ACHN (cell line): ENCODE measurements around the gene BCAS3.

Experiments
- DNase-seq: peaks from one replicate; pipeline ENCODE4 v3.0.0-alpha.2; 2015
- in situ Hi-C: cut with HindIII; loops from 2 replicates; pipeline ENCODE4 v1.10.0; 2017; ENCODE audit warnings: low sequenced_read_pairs, low pct_ligation_motif_present, low pct_unique_long_range_greater_than_20kb

The BCAS3 gene

DNA sequence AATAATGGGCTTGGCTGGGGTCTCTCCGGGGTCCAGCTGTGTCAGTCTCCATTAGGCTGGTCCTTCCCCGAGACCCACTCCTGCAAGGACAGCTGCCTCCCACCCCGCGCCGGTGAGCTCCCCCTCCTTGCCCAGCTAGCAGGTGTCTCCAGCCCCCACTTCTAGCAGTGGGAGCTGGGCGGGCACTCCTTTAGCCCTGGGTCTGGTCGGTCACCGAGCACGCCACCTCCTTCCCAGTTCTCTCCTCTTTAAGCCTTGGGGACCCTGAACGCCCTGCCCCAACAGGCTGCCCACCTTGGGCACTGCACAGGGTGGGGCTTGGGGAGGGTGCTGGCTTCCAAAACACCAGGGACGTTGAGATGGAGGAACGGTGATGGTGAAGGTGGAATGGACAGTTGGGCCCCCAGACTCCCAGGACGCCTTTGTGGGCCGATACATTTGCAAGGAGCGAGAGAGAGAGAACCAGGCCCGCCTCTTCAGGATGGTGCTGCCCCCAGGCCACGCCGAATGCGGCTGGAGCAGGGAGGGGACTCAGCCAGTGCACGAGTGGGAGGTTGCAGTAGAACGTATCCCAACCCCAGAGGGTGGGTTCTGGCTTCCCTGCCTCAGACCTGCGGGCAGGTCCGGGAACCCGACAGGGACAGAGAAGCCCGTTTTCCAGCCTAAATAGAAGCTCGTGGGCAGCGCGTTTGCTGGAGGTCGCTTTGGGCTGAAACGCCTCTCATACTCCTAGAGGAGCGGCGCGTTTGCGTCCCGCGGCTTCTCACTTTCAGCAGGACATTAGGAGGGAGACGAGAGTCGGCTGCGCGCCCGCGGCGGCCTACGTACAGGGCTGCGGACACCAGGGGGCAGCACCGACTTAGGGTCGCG lies 732.7 kb downstream of the BCAS3 start:
- DNase-seq, result peak; percentile 93

DNA sequence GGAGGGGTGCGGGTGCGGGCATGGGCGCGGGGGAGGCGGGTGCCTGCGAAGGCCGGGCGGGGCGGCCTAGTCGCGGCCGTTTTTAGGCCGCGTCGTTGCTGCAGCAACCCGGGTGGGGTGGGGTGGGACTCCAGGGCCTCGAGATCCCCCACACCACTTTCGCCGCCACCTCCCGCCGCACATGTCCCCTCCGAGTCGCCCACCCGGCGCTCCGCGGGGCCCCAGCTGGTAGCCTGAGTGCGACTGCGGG lies 733.3 kb downstream of the BCAS3 start:
- no peak for DNase-seq
- in situ Hi-C loops, result no loop called here

More for the DNA sequence above, 732.7 kb downstream of the BCAS3 start:
- in situ Hi-C loops, result no loop called here

DNA sequence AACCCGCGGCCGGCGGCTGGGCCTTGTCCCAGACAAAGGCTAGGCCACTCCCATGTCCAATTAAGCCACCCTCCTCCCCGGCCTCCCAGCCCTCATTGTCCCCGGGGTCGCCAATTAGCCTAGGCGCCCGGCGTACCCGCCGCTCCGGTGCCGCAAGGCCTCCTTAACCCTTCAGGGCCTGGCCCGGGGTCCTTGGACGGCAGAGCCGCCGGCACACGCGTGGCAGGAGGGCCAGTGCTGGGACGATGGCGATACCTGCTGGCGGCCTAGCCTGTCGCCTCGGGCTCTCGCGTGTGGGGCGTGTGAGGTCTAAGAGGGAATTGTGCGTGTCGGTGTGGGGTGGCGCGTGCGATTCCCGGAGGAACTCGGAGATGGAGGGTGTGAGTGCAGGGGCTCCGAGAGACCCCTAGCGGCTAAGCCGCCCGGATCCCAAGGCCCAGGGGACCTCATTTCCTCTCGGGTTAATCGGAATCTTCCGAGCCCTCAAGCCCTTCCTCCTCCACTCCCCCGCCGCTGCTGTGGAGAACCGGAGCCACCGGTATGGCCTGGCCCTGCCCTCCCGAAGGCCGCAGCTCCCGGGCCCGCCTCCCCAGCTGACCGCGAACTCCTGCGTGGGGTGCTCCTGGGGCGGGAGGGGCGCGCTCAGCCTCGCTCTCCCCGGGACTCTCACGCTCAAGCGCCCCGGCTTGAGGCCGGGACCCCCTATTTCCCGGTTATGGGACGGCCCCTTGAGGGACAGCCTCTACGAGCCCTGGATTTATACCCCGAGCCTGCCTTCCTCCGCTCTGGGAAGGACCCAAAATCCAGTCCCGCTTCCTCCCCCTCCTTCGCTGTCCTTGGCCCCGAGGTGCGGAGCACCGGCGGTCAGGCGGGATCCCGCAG lies 733.9 kb downstream of the BCAS3 start:
- in situ Hi-C loops, result no loop called here
- DNase-seq, result peak; percentile 78

DNA sequence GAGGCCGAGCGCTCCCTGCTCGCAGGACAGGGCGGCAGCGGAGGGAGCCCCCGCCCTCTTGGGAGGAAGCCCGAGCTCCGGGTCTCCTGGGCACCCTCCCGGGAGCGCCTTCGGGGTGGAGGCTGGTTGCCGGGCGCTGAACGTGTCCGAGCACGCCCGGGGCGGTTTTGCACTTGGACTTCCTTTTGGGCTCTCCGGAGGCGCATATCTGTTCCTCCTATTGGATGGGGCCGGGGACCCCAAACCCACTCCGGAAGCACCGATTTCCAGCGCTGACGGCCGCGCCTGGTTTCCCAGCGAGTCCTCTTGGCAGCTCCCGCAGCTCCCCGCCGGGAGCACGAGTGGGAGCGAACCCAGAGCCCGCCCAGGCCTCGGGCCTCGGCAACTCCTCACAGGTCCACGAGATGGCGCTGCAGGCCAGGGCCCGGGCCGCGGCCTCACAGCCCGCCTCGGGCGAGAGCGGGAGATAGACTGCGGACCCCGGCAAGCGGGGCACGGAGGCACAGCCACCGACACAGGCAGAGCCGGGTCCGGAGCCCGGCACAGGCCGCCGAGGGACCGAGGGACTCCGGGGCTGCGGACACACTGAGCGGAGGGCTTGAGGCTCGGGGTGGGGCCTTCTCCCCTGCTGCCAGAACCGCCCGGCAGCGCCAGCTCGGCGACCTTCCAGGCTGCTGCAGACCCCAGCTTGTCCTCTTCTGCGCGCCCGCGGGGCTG lies 734.6 kb downstream of the BCAS3 start:
- DNase-seq, result peak; percentile 86
- in situ Hi-C loops, result no loop called here

DNA sequence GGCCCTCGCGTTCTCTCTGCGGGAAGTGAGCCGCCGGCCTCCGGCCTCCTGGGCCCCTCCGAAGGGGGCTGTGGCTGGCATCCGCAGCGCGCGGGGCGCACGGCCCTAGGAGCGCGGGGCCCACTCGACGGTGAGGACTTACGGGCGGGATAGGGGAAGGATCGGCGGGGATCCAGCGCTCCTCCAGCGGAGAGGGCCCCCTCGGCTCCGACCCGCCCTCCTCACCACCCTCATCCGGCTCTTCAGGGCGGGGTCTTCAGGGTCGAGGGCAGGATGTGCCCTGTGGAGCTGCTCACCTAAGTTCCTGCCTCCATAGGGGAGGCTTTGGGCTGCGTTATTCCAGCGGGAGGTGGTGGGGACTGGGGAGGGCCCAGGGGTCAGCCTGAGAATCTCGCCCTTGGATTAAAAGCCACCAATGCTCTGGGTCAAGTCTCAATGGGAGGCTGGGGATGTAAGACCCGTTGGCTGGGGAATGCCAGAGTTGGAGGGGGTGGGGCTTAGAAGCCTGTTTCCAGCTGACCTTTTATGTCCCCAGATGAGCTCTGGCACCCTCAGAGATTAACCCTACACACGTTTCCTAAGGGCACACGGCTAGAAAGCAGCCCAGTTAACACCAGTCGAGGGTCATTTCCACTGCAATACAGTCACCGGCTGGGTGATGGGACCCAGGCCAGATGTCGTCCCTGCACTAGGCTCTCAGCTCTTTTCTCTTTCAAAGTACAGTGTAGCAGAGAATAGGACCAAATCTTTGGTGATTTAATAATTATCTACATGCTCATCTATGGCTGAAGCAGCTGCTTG lies 735.4 kb downstream of the BCAS3 start:
- in situ Hi-C loops, result no loop called here
- no peak for DNase-seq

DNA sequence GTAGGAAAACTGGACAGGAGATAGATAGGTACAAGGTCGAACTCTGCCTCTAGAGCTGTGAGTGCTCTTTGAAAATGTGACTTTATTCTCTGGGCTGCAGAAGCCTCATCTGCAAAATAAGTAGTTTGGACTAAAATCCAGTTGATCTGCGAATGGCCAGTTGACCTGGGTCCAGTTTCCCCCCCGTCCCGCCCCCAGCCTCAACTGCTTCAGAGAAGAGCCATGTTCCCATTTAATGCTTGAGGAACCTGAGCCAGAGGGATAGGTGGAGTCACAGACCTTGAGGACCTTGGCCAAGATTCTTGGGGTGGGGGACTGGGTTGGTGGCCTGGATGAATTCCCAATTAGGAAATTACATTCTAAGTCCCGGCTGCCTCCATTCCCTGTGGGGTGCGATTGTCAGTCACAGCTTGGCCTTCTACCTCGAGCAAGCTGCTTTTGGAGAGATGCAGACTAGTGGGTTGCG lies 736.0 kb downstream of the BCAS3 start:
- in situ Hi-C loops, result no loop called here
- no peak for DNase-seq

DNA sequence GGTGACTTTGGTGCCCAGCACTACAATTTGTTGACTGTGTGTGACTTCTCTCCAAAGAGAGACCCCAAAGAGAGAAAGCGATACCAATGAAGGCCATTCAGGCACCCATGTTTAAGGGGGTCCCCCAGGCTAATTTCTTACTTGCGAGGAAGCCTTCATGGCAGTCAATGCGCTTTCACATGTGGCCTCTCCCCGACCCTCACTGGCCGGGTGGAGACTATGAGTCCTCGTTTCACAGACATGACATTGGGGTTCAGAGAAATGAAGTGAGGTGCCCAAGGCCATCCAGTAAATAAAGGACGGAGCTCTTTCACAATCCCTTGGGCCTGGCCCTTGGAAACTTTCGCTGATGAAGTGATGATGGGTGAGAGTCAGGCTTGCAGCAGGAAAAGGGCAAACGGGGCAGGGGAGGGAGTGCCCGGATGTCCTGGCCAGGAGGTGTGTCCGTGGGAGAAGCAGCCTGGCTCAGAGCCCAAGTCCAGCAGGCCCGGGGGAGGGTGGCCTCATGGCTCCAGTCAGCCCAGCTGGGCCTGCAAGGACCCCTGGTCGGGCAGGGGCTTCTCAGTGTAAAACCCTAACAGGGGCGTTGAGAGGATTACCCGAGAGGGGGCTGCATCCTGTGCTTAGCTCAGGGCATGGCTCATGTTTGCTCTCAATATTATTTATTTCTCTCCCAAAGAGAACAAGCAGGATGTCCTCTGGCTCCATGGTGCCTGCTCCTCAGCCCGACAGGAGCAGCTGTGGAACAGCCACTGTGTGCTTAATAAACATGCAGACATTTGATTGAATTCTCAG lies 736.7 kb downstream of the BCAS3 start:
- in situ Hi-C loops, result no loop called here
- DNase-seq, result no peak

DNA sequence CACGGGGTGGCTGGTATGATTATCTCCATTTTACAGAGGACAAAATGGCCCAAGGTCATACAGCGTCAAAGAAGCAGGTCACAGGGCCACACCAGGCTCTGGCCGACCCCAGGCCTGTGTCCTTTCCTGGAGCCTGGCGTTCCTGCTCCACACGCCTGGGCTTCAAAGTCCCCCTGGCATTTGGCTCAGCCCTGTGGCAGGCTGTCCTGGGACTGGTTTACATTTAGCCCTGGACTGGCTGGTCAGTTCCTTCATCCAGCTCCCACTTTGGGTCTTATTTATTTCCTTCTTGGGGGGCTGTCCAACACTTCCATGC lies 737.2 kb downstream of the BCAS3 start:
- in situ Hi-C loops, result no loop called here
- DNase-seq, result no peak

DNA sequence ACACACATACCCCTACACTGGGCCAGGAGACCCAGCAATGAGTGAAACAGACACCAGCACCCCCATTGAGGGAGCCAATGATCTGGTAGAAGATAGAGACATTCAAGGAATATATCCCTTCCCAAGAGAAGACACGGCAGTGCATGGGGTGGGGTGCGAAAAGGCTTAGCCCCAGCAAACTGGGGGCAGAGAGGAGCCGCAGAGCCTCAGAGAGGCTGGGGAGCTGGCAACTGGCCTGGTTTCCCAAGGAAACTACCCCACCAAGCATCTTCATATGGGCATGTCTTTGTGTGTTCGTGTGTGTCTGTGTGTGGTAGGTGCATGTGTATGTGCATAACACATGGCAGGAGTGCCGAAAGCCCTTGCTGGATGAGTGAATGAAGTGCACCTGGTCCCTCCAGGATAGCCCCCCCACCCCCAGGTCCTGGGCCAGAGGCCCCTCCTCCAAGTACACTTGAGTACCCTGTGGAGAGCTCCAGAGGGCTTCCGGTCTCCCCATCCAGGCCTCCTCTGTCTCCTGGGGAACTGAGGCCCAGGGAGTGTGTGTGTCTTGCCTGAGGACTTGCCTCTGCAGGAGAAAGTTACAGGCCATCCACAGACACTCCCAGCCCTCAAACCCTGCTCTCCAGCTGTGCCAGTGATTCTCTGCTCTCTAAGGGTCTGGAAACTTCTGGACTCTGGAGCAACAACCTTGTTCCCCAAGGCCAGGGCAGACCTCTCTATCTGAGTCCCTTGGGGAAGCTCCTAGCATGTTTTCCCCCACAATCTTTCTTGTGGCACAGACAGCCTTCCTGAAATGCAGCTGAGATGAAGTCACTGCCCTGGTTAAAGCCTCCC lies 737.9 kb downstream of the BCAS3 start:
- in situ Hi-C loops, result no loop called here
- no peak for DNase-seq

DNA sequence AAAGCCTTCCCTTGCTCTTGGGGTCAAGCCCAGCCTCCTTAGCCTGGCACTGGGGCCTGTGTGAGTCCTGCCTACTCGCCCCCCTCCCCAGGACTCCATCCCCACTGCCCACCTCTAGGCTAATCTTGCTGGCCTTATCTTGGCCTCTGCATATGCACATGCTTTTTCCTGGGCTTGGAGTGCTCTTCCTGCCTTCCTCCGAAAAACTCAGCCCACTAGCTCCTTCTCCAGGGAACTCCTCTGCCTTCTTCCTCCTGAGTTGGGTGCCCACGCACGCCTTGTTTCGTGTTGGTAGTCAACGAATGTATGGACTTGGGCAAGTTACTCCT lies 738.5 kb downstream of the BCAS3 start:
- DNase-seq, result no peak
- in situ Hi-C loops, result no loop called here

DNA sequence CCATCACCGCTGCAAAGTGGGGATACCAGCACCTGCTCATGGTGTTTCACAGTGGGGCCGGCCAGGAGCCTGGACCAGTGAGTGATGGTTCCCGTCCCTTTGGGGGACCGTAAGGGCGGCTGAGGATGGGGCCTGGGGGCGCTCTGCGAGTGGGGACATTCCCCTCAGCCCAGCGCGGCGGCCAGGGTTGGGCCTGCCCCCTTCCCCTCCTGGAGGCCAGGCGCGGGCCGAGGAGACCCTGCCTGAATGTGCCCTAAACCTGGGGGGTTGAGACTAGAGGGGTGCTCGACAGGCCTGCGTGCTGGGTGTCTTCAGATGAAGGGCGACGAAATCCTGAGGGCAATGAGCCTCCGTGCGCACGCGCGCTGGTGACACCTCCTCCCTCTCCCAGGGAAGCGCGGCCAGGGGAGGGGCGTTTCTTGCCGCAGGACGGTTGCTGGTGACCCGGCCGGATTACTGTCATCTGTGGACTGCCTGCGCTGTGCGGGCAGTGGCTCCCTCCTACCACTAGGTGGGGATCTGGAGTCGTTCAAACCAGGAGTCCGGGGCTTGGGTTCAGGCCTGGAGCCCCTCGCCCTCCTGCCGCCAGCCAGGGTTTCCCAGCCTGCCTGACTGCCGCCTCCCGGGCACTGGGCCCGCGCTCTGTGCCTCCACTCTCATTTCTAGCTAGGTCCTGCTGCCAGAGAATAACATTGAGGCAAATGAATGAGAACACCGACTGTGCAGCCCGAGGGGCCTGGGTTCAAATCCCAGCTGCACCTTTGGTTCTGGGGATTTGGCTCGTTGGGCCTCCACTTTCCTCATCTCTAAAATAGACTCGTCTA lies 739.1 kb downstream of the BCAS3 start:
- peak; percentile 83 for DNase-seq
- in situ Hi-C loops, result no loop called here

DNA sequence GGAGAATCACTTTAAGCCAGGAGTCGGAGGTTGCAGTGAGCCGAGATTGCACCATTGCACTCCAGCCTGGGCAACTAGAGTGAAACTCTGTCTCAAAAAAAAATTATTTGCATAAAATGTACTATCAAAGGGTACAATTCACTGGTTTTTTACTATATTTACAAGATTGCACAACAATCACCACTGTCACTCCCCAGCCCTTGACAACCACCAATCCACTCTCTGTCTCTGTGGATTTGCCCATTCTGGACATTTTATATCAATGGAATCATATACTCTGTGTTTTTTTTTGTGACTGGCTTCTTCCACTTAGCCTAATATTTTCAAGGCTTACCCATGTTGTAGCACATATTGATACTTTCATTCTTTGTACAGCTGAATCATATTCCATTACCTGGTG lies 740.8 kb downstream of the BCAS3 start:
- no peak for DNase-seq
- in situ Hi-C loops, result no loop called here

DNA sequence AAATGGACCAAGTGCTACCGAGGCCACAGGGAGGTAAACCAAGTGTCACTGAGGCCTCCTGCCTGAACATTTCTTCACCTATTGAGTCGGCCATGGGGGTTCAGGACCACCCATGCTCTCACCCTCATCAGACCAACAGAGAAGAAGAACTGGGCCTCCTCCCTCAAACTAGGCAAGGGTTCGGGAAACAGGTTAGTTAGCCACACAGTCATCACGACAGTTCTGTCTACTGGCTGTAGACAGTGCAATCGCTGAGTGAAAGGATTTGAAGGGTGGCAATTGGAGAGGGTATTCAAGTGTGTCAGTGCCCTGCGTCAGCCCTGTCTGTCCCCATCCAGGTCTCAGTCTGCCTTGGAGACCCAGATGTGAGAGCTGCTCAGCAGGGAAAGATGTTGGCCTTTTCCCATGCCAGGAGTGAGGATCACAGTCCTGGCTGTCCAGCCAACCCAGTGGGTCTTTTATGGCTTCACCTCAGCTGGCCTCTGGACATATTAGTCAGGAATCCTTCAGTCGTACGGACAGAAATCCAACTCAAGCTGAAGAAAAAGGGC lies 741.9 kb downstream of the BCAS3 start:
- in situ Hi-C loops, result no loop called here
- no peak for DNase-seq

DNA sequence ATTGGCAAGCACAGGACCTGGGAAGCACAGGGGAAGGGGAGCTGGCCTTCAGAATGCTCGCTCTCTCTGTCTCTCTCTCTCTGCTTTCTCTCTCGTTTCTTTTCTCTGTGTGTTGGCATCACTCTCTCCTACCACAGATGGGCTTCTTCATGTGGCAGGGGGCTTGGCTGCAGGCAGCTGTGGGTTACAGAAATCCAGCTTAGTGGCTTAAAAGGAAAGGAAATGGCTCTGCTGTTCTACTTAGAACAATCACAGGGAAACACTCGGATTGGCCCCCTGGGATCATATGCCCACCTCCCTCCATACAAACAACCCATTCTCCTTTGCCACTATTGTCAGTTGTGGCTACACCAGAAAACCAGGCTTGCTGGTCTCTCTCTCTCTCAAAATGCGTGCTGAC lies 742.4 kb downstream of the BCAS3 start:
- in situ Hi-C loops, result no loop called here
- DNase-seq, result no peak

DNA sequence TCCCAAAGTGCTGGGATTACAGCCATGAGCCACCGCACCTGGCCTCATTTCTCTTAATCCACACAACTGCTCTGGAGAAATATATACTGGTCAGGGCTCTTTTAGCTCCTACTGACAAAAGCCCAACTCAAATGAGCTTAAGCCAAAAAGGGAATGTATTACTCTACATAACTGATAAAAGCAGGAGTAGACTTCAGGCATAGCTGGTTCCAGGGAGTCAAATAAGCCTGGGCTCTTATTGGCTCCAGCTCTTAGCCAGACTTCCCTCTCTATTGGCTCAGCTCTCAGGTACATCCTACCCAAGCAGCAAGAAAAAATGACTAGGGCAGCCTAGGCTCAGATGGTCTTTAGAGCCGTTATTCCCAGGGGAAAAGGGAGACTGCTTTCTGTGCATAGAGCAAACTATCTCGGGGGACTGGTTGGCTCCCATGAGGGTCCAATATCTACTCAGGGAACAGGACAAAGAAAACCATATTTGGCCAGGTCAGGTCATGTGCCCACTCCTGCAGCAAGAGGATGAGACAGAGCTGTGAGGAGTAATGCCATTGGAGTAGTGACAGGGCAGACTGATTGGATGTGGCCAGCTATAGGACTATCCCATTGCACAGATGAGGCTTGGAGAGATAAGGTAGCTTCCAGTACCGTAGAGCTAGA lies 743.2 kb downstream of the BCAS3 start:
- in situ Hi-C loops, result no loop called here
- no peak for DNase-seq

DNA sequence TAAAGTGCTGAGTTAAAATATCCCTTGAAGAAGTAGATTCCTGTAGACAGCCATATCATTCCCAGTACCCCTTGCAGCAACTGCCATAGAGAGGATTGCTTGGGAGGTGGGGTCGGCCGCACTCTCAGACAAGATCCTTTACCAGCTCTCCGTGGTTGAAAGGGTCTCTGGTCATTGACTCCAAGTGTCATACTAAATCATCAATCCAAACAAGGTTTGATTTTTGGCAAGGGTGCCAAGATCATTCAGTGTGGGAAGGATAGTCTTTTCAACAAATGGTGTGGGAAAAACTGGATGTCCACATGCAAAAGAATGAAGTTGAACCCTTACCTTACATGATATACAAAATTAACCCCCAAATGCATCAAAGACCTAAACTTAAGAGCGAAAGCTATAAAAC lies 743.8 kb downstream of the BCAS3 start:
- DNase-seq, result no peak
- in situ Hi-C loops, result no loop called here
